GM21381 (cell line): ENCODE results near the gene TMEM163.

Experiments
- ATAC-seq: cut with Tn5 transposase; IDR thresholded peaks from one replicate; pipeline ENCODE4 v1.9.1; 2021; ENCODE audit warnings: mild to moderate bottlenecking, moderate library complexity; ENCODE audit not compliant: unreplicated experiment

The TMEM163 gene

GRCh38 chr2:134417968-134418582 lies 300.7 kb downstream of the TMEM163 start:
- ATAC-seq = no peak

- no peak for ATAC-seq
Observed at GRCh38 chr2:134416637-134417036, 302.2 kb downstream of the TMEM163 start.

GRCh38 chr2:134416018-134416417 lies 302.8 kb downstream of the TMEM163 start:
- ATAC-seq = no peak

GRCh38 chr2:134413912-134414311 lies 304.9 kb downstream of the TMEM163 start:
- ATAC-seq = no peak

GRCh38 chr2:134413430-134413829 lies 305.4 kb downstream of the TMEM163 start:
- ATAC-seq = no peak

- no peak for ATAC-seq
Observed at GRCh38 chr2:134412639-134412999, 306.2 kb downstream of the TMEM163 start.

GRCh38 chr2:134411828-134412638 lies 306.8 kb downstream of the TMEM163 start:
- peak; percentile 95 for ATAC-seq

- ATAC-seq = no peak
Observed at GRCh38 chr2:134411279-134411827, 307.4 kb downstream of the TMEM163 start.

GRCh38 chr2:134410831-134411231 lies 308.0 kb downstream of the TMEM163 start:
- ATAC-seq = no peak

GRCh38 chr2:134410006-134410405 lies 308.8 kb downstream of the TMEM163 start:
- no peak for ATAC-seq

- ATAC-seq = no peak
Observed at GRCh38 chr2:134408791-134409190, 310.0 kb downstream of the TMEM163 start.

- ATAC-seq = no peak
Observed at GRCh38 chr2:134408386-134408785, 310.4 kb downstream of the TMEM163 start.

GRCh38 chr2:134407154-134407890 lies 311.5 kb downstream of the TMEM163 start:
- ATAC-seq = no peak

GRCh38 chr2:134406736-134407135 lies 312.1 kb downstream of the TMEM163 start:
- ATAC-seq = no peak

- no peak for ATAC-seq
Observed at GRCh38 chr2:134406311-134406710, 312.5 kb downstream of the TMEM163 start.
